GM18870 (cell line): ENCODE data around the gene NIT2.
A peak's percentile ranks its signal among the peaks of the same experiment; 100 is the strongest.

Source experiments
- ATAC-seq: cut with Tn5 transposase; IDR thresholded peaks from one replicate; pipeline ENCODE4 v1.9.1; 2021; ENCODE audit warnings: moderate library complexity; ENCODE audit not compliant: unreplicated experiment

The NIT2 gene

GRCh38 chr3:100395679-100396431 is 61.3 kb downstream of the NIT2 start:
- ATAC-seq, result no peak

DNA sequence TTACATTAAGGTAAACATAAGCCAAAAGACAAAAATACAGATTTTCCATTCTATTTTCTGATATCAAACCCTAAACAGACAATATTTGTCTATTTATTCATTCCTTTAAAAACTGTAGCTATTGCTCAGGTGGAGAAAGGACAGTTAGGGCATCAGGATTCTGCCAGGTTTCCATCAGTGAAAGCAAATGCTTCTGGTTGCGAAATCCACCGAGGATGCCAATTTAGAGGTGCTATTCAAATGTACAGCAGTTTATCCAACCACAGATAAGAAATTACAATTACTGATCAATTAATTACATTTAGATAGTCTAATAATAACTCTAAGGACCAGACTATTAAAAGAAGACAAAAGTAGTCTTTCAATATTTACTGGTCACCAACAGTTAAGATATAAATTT is 62.4 kb downstream of the NIT2 start:
- no peak for ATAC-seq

DNA sequence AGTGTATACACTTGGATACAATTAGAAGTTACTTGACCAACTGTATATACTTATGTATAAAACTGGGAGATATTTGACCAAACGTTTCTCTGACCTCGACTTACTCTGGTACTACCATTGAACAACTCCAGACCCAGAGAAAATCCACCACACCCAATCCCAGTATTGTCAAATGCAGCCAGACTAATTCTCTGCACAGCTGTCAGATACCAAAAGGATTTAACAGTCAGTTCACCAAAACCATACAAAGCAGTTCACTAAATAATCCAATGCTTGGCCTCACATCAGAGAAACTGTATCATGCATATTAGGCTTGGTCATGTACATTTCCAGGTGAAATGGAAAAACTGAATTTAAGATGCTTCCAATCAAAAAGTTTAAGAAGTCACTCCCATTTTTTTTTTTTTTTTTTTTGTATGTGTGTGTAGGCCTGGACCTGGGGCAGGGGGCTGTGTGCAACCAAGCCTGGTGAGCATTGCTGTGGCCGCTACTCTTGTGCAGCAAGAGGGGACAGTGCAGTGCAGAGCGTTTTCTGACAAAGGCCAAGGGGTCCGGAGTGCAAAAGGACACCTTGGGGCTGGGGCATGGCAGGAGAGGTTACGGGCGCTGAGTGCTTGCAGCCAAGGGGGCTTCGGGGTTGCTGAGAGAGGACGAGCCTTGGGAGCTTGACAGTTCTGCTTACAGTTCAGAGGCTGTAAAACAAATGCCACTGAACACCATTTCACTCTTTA is 64.9 kb downstream of the NIT2 start:
- ATAC-seq, result no peak

- peak; percentile 23 for ATAC-seq
Measured at GRCh38 chr3:100400419-100400779, 65.8 kb downstream of the NIT2 start.

DNA sequence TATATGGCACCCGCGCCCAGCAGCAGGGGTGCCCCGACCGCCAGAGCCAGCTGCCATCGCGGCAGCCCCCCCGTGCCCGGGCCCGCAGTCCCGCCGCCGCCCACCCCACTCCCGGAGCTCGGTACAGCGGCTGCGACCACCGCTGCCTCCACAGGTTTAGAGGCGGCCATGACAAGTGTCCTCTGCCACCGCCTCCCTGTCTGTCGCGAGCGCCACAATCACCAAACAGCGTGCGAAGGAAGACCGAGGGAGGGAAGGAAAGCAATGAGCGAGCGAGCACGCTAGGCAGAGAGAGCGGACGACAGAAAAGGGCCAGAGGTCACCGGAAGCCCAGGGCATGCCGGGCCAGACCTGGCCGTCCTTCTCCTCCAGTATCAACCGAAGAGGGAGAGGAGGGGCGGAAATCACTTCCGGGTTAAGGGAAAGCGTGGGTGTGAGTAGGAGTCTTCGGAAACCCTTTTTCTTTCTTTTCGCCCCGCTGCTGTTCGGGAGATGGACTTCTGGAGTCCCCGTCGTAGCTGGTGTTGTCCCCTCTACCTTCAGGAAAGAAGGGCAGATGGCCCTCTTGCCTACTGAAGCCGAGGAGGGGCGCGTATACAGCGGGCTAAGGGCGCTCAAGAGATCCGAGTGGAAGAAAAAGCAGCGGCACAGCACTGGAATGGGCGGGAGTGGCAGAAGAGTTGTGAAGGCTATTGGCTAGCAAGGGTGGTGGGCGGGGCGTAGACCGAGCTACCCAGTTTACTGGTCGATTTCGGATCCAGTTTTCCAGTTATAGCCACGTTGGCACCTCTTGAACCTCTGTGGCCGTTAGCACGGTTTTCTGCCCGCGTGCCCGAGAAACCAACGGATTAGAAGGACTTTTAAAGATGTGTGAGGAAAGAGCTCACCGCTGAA is 66.5 kb downstream of the NIT2 start, which contains the start of the genes LNP1 and TOMM70:
Gene LNP1 (plus strand): TSS at position 760 of the 894 bp plus-strand sequence. CDS start 28,191 bp downstream, outside the sequence.
Gene TOMM70 (minus strand): TSS at position 310 of the 894 bp plus-strand sequence. CDS start 140 bp downstream, at position 170.
- peak; percentile 84 for ATAC-seq

- peak; percentile 19 for ATAC-seq
Measured at GRCh38 chr3:100401674-100402041, 67.1 kb downstream of the NIT2 start.

DNA sequence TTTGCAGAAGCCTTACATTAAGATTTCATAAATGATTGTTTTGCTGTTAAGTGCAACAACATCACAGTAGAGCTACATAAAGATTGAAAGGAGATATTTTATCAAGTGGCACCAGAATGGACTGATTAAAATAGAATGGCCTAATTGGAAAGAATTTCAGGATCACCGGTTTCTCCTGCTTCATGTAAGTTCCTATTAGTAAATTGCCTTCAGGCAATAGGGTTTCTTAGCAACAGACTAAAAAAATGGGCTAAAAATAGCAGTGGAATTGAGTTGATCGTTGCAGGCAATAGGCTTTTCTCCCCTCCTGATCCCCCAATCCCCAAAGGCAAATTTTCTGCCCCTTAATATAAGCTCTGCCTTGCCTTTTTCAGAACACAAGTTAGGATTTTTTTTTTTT is 67.7 kb downstream of the NIT2 start:
- no peak for ATAC-seq

- ATAC-seq, result no peak
Measured at GRCh38 chr3:100402891-100403290, 68.3 kb downstream of the NIT2 start.

GRCh38 chr3:100403362-100404249 is 69.0 kb downstream of the NIT2 start:
- no peak for ATAC-seq

- ATAC-seq, result no peak
Measured at GRCh38 chr3:100404250-100404548, 69.6 kb downstream of the NIT2 start.

DNA sequence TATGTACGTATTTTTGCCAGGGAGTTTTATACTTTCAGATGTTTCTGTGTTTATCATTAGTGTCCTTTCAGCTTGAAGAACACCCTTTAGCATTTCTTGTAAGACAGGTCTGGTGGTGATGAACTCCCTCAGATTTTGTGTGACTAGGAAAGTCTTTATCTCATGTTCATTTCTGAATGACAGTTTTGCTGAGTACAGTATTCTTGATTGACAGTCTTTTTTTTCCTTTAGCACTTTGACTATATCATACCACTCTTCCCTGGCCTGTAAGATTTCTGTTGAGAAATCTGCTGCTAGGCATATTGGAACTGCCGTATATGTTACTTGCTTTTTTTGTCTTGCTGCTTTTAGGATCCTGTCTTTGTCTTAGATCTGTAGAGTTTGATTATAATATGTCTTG is 72.6 kb downstream of the NIT2 start:
- no peak for ATAC-seq

DNA sequence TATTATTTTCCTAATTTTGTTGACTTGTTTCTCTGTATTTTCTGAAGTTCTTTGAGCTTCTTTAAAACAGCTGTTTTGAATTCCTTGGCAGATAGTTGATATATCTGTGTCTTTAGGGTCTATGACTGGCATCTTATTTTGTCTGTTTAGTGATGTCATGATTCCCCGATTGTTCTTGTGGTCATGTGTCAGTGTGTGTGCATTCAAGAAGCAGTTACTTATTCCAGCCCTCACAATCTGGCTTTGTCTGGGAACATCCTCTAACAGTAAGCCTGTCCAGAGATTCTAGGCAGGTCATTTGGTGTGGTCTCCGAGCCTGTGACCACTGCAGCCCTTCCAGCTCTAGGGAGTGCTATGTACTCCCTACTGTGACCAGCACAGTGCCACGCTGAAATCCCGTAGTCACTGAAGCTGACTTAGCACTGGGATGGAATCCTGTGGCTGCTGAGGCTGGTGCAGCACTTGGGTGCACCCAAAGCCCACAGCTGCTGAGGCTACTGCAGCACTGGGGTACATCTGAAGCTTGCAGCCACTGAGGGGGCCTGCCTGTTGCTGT is 73.5 kb downstream of the NIT2 start:
- ATAC-seq, result no peak
